ENCODE results near the gene GRPEL2. TPM values are rescaled to one million over a fixed set of nuclear protein-coding genes. Genes with fewer than 3 reads are reported as not detected.
A peak's percentile ranks its signal among the peaks of the same experiment; 100 is the strongest.

The GRPEL2 gene
- total and polyA plus RNA-seq, 2 donors (not counting 3 experiments of a cell fraction or from before 2014, with no cell fraction given), result 7.6 to 32.5 TPM

DNA sequence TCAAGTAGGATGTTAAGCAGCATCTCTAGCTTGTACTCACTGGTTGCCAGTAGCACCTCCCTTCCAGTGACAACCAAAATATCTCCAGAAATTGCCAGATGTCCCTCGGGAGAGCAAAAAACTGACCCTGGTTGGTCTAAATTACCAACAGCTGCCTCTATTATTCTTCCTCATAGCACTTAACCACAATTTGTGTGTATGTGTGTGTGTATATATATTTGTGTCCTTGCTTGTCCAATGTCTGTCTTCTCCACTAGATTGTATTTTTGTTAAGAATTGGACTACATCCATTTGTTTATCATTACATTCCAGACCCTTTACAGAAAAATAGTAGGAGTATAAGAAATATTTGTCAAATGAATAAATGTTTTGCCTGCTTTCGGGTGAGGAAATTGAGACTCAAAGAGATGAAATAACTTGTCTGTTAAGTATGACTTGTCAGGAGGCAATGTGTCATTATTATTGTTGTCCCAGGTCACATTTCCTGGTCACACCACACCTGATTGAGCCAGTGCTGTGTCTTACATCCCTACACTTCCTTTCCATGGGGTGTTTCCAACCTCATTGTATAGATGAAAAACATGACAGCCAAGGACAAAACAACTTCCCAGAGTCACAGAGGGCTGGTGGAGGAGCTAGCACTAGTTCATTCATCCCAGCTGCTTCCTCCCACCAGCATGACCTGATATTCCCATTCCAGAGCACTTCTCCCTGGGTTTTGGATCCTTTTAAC, 11.4 kb upstream of the GRPEL2 start:
- intact Hi-C loops (cut with micrococcal nuclease) (loop anchor here (1.0 to 2.0 kb wide), 3 partner anchors 11 to 45 kb away; partner anchors contain the start of gene GRPEL2), dilution Hi-C loops (cut with MboI; ENCODE audit: extremely low pct_ligation_motif_present, low sequenced_read_pairs) (no loop called here)
- peak overlapping the region; percentile 27 for H2AFZ ChIP-seq (ENCODE audit: low read depth, low read length)
- CTCF ChIA-PET, result interaction anchor here (0.9 to 2.3 kb wide), 9 partner anchors 9 to 37 kb away, joined by 3 to 11 read pairs (median 4); partner anchors contain the start of gene GRPEL2
- TF ChIP-seq POLR2A (IDR thresholded peaks at IDR 0.05; ENCODE audit: low read depth, low read length), result no peak
- no peak for TF ChIP-seq GATA2 (IDR thresholded peaks at IDR 0.05; ENCODE audit: insufficient read depth, insufficient read length, low read depth, low read length)
- no peak for TF ChIP-seq EZH2 (IDR thresholded peaks at IDR 0.05; ENCODE audit: borderline replicate concordance, low read depth, low read length, severe bottlenecking)
- TF ChIP-seq, protein P1, sequence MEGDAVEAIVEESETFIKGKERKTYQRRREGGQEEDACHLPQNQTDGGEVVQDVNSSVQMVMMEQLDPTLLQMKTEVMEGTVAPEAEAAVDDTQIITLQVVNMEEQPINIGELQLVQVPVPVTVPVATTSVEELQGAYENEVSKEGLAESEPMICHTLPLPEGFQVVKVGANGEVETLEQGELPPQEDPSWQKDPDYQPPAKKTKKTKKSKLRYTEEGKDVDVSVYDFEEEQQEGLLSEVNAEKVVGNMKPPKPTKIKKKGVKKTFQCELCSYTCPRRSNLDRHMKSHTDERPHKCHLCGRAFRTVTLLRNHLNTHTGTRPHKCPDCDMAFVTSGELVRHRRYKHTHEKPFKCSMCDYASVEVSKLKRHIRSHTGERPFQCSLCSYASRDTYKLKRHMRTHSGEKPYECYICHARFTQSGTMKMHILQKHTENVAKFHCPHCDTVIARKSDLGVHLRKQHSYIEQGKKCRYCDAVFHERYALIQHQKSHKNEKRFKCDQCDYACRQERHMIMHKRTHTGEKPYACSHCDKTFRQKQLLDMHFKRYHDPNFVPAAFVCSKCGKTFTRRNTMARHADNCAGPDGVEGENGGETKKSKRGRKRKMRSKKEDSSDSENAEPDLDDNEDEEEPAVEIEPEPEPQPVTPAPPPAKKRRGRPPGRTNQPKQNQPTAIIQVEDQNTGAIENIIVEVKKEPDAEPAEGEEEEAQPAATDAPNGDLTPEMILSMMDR (IDR thresholded peaks at IDR 0.05; ENCODE audit: extremely low read depth in 1 of 2, insufficient read depth in 1 of 2, low read depth in 1 of 2, low read length in 2 of 2), result no peak
- peak; percentile 71 for TF ChIP-seq FOS (IDR thresholded peaks at IDR 0.05; ENCODE audit: borderline replicate concordance, insufficient read depth, low read length)
- peak; percentile 56 for TF ChIP-seq POLR2AphosphoS5 (IDR thresholded peaks at IDR 0.05; ENCODE audit: insufficient read depth, low read depth, low read length)
- TF ChIP-seq MYC (IDR thresholded peaks at IDR 0.05; ENCODE audit: low read depth, low read length), result no peak
- TF ChIP-seq, protein P2, sequence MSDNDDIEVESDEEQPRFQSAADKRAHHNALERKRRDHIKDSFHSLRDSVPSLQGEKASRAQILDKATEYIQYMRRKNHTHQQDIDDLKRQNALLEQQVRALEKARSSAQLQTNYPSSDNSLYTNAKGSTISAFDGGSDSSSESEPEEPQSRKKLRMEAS (IDR thresholded peaks at IDR 0.05; ENCODE audit: insufficient read depth, insufficient read length), result no peak
- peak; percentile 46 for TF ChIP-seq JUN (IDR thresholded peaks at IDR 0.05; ENCODE audit: borderline replicate concordance, insufficient read depth, insufficient read length, low read depth)
- no peaks in the 10 kb centered on the region for H3K9me3 ChIP-seq (replicated peaks; ENCODE audit: control insufficient read depth, insufficient read depth, low read length)
- H3K4me2 ChIP-seq (ENCODE audit: insufficient read depth, low read length), result peak overlapping the region; percentile 26
- peaks cover 20% of the 10 kb centered on the region for H3K4me1 ChIP-seq (ENCODE audit: control insufficient read depth, extremely low read depth, insufficient read depth, low read length)
- no peak overlapping the region for H3K4me3 ChIP-seq (replicated peaks in 1 of 3; ENCODE audit: insufficient read depth in 1 of 3, low read depth in 1 of 3, low read length in 3 of 3)
- BruUV-seq (replicated peaks), result TSS peak; percentile 79
- no peaks in the 10 kb centered on the region for H3K27me3 ChIP-seq (ENCODE audit: control insufficient read depth in 2 of 2, insufficient read depth in 2 of 2, low read length in 2 of 2)
- POLR2A ChIA-PET, result interaction anchor here (1.1 kb wide), 1 partner anchor 11 kb away, joined by 3 read pairs; no protein-coding TSS in a partner anchor
- peak; percentile 95 for FAIRE-seq
- peak; percentile 79 for DNase-seq (ENCODE audit: low read depth, low spot score)
- H4K20me1 ChIP-seq (replicated peaks; ENCODE audit: control insufficient read depth, extremely low read depth, insufficient read depth, low read length), result no peaks in the 10 kb centered on the region
- H3K9ac ChIP-seq (replicated peaks; ENCODE audit: extremely low read depth, insufficient read depth, low read length), result no peak overlapping the region
- no peaks in the 10 kb centered on the region for H3K9me1 ChIP-seq (replicated peaks; ENCODE audit: control insufficient read depth, extremely low read depth, insufficient read depth, low read length)
- H3K36me3 ChIP-seq (ENCODE audit: control insufficient read depth in 2 of 2, extremely low read depth in 1 of 2, insufficient read depth in 2 of 2, low read length in 2 of 2), result peaks cover 6 to 10% of the 10 kb centered on the region in 2 experiments
- peak overlapping the region; percentile 68 for H3K27ac ChIP-seq (ENCODE audit: insufficient read depth, low read depth, low read length)
- no peaks in the 10 kb centered on the region for H3K79me2 ChIP-seq (ENCODE audit: control insufficient read depth, insufficient read depth, low read length)
